Lower leg skin (tissue), 3 donors: Measurements from ENCODE around the gene CR1L.

Experiments
- CTCF ChIP-seq, 3 donors: fragments of 450-650 bp; IDR thresholded peaks; one replicate each; pipeline ENCODE4 v1.5.1; 2016; ENCODE audit warnings: antibody characterized with exemption in 3 of 3, mild to moderate bottlenecking in 3 of 3, moderate library complexity in 2 of 3
- POLR2A ChIP-seq, 2 donors: fragments of 450-650 bp; IDR thresholded peaks; one replicate each; pipeline ENCODE4 v1.6.1; 2016 to 2017; ENCODE audit warnings: antibody characterized with exemption in 2 of 2, mild to moderate bottlenecking in 1 of 2, moderate library complexity in 1 of 2

- TF ChIP-seq CTCF (IDR thresholded peaks at IDR 0.05) (no peak), POLR2A (IDR thresholded peaks at IDR 0.05) (no peak)
Measured at GRCh38 chr1:207676153-207676552, 31.2 kb downstream of the CR1L start.
